ENCODE measurements around the gene FBXO34.
"Not testable (repeated sequence)": the region's sequence is repeated elsewhere in the genome, so short reads cannot be mapped to it uniquely, and the experiment has no call there.

FBXO34 gene

DNA sequence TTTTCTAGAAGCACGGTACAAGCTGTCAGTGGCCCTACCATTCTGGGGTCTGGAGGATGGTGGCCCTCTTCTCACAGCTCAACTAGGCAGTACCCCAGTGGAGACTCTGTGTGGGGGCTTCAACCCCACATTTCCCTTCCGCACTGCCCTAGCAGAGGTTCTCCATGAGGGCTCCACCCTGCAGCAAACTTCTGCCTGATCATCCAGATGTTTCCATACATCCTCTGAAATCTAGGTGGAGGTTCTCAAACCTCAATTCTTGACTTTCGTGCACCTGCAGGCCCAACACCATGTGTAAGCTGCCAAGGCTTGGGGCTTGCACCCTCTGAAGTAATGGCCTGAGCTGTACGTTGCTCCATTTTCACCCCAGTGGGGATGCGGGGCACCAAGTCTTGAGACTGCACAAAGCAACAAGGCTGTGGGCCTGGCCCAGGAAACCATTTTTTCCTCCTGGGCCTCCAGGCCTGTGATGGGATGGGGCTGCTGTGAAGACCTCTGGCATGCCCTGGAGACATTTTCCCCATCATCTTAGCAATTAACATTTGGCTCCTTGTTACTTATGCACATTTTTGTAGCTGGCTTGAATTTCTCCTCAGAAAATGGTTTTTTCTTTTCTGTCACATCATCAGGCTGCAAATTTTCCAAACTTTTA is 41.3 kb downstream of the FBXO34 start:
- DNase-seq: not testable (repeated sequence)

DNA sequence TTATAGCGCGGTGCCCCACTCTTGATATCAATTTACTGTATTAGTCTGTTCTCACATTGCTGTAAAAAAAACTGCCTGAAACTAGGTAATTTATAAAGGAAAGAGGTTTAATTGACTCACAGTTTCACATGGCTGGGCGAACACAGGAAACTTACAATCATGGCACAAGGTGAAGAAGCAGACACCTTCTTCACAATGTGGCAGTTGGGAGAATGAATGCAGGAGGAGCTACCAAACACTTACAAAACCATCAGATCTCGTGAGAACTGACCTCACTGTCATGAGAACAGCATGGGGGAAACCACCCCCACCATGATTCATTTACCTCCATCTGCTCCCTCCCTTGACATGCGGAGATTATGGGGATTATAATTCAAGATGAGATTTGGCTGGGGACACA is 42.3 kb downstream of the FBXO34 start:
- DNase-seq: no peak

DNA sequence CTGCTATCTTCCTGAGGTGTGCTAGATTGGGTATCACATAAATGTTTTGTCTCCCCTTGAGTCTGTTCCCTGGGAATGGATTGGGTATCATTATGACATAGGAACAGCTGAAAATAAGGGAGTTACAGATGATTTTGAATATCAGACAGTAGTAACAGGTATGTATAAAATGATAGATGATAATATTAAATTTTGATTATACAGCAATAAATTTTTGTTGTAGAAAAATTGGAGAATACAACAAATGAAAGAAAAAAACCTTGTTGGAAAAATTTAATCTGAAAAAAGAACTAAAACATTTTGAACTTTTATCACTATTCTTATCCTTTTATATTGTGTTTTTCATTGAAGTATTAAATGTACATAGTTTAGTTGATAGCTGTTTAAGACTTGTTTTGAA is 43.2 kb downstream of the FBXO34 start:
- no peak for DNase-seq

DNA sequence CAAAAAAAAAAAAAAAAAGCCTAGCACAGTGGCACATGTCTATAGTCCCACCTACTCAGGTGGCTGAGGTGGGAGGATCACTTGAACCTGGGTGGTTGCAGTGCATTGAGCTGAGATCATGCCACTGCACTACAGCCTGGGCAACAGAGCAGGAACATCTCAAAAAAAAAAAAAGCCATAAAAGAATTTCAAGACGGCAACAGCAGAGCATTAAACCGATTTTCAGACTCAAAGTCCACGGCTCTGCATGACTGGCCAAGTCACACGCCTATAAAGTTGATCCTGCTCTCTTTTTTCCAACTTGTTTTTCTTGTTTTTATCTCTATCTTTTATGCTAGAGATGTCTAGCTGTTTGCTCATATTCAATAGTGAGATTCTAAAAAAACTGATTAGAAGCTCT is 45.3 kb downstream of the FBXO34 start:
- DNase-seq: no peak

DNA sequence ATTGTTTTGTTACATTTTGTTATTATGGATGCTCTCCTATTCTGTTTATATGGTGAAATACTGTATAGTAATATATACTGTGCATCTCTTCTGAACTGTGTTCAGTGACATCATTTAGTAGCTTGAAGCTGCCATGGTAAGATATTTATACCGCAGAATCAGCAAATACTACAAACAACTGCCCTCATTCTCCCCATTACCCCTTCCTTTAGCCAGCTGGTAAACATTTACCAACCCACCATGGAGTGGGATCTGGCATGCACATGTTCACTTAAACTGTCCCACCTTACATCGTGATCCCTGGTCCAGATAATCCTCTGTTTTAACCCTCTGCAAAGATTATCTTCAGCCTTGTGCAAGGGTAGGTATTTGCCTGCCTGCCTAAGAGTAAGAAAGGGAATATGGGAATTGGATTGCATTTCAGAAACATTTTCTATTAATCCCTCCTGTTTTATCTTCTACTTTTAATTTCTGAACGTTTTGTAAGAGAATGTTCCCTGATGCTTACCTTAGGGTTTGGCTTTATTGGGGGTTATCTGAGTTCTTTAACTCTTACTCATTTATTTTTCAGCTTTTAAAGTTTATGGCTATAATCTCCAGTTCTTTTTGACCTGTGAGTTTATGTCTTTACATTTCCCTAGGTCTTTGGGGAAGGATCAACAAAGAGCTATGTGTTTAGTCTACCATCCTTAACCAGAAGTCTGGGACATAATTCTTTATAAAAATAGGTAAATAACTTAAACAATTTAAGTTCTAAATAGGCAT is 46.5 kb downstream of the FBXO34 start:
- no peak for DNase-seq

DNA sequence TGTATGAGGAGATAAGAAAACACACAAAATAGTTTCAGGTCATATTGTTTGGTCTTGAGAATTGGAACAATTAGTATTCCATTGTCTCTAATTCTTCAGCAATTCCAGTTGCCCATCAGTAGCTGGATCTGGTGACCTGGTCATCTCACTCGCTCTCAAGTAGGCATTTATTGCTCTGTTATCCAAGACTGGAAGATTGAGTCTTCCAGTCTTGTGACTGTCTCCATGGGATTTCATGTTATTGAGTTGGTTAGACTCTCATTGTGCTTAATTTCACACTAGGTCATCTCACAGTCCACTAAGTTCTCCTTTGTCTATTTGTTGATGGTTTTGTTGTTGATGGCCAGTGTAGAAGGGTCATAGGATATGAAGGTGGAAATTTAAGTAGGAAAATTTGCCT is 47.5 kb downstream of the FBXO34 start:
- DNase-seq: no peak

DNA sequence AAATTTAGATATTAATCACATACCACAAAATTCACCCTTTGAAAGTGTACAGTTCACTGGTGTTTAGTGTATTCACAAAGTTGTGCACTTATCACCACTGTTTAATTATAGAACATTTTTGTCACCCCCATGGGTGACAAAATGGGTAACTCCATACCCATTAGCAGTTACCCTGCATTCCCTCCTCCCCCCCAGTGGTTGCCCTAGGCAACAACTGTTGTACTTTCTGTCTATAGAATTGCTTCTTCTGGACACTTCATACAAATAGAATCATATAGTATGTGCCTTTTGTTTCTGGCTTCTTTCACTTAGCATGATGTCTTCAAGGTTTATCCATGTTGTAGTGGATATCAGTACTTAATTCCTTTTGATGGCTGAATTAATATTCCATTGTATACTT is 52.7 kb downstream of the FBXO34 start:
- no peak for DNase-seq

DNA sequence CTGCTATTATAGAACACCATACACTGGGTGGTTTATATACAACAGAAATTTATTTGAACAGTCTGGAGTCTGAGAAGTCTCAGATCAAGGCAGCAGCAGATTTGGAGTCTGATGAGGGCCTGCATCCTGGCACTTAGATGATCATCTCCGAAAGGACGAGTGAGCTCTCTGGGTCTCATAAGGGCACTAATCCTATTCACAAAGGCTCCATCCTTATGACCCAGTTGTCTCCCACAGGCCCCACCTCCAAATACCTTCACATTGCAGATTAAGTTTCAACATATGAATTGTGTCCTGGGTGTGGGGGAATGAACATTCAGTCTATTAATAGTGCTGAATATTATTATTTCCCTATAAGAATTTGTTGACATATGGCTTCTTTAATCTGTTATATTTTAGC is 53.6 kb downstream of the FBXO34 start:
- DNase-seq: no peak

DNA sequence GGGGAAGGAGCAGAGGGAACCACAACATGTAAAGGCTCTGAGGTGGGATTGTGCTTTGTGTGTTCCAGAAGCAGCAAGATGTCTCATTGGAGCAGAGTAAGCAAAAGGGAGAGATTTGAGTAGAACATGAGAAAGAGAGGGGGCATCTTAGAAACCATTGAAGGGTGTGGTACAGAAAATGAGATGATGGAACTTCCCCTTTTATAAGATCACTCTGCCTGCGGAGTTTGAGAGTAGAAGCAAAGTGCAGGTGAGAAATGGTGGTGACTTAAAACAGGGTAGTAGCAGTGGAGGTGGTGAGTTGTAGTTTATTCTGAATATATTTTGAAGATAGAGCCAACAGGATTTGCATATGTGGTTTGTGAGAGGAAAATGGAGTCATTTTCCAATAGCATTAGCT is 56.0 kb downstream of the FBXO34 start:
- no peak for DNase-seq

DNA sequence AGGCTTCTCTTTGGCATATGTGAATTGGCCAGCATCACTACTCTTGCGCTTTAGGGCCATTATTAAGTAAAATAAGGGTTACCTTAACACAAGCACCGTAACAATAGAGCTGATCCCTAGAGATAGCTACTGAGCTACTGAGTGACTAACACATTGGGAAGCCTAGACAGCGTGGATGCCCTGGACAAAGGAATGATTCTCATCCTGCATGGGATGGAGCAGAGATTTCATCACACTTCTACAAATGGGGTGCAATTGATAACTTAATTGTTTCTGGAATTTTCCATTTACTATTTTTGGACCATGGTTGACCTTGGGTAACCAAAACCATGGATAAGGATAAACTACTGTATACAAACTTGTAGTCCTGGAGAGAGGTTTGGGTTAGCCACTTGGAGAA is 57.1 kb downstream of the FBXO34 start:
- DNase-seq: no peak

DNA sequence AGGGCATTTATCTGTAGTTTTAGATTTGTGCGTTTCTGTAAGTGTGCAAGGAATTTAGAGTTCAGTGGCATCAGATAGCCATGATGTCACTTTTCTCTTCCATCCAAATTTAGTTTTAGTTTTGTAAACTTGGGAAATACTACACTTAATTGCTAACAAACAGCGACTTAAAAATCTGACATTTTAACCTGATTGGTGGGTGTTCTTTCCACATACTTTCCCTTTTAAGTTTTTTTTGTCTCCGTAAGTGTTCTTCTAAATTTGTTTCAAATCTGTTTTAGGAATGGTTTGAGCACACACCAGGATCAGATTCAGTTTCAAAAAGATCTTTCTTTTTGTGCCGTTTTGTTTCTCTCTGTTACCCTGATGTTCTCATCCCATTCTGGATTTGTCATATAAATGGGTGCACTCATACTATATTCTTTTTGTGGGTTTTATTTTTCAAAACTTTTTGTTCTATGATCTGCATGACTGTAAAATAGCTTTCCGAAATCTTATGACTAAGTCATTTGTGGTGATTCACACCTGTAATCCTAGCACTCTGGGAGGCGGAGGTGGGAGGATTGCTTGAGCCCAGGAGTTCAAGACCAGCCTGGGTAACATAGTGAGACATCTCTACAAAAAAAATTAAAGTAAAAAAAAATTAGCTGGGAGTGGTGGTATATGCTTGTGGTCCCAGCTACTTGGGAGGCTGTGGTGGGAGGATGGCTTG is 58.9 kb downstream of the FBXO34 start:
- DNase-seq: no peak

DNA sequence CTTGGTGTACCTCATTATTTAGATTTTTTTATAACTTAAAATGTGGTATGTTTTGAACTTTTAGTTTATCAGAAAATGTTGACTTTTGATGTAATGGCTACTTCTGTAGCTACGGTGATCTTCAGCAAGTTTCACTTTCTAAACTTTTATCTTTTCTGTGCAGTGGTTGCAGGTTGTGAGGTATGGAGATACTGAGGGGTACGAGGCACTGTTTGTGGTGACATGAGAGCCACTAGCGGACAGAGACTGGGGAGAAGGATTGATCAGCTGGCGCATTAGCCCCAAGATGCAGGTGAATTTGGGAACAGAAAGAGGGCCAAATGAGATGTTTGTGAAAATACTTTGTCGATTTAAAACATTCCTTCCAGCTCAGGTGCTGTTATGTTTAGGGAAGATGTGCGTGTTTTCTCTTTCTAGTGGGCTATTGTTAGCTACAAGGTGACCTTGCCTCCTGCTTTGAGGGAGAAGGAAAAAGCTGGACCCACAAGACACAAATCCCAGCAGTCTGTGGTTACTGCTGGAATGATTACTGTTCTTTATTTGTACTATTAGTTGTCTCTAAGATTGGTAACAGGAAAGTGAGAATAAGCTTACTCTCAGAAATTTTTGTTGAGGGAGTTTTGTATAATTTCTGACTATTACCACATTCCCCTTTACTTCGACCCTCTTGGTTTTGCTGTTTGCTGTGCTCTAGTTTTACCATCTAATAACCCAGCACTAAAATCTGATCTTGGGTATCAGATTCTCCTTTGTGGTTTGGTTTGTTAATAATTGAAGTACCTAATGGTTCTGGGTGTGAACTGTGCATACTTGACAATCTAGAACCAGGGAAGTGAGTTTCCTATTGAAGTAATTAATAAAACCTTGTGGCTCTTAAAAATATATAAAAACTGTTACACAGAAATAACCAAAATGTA is 61.7 kb downstream of the FBXO34 start:
- DNase-seq: no peak

DNA sequence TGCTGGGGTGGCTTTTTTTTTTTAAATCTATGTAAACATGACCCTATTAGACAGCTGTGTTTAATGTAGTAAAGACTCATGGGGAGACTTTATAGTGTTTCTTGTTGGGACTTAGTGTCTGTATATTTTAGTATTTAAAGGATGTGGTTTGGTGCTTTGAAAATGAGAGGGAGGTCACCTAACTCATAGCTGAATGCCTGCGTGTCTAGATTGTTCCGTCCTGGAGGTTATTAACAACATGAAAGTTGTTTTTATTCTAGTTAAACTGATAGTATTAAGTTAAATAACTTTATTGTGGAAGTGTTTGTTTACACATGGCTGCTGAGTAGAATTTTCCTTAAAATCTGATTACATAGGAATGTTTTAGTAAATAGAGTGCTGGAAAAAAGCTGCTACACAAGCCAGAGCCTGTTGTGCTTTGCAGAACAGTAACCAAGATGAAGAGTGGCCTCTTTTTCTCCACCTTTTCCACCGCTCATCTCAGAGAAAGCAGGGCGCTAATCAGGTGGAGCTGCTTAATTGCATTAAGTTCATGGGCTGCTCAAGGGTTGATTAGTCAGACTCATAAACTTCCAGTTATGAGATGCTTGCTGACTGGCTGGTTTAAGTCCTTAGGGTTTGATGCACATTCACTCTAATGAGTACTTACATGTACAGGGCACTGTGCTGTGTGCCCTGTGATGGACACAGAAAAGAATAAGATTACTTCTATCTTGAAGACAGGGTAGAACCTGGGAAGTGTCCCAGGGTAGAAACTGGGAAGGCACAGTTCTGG is 62.7 kb downstream of the FBXO34 start:
- DNase-seq: no peak

DNA sequence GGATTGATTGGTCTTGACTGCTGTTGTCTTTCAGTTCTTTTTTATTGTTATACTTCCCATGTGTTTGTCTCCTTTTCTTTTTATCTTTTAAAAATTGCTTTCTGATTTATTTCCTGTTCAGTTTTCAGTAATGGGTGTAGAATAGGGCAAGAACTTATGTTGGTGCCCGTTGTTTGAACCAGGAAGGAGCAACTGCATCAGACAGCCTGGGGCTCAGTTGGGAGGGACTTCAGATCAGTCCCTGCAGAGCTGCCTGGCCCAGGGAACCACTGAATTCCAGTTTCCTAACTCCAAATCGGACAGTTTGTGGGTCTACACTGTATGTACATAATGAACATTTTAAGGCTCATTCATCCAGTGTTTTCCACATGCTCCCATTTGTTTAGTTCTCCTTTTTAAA is 64.9 kb downstream of the FBXO34 start:
- no peak for DNase-seq

DNA sequence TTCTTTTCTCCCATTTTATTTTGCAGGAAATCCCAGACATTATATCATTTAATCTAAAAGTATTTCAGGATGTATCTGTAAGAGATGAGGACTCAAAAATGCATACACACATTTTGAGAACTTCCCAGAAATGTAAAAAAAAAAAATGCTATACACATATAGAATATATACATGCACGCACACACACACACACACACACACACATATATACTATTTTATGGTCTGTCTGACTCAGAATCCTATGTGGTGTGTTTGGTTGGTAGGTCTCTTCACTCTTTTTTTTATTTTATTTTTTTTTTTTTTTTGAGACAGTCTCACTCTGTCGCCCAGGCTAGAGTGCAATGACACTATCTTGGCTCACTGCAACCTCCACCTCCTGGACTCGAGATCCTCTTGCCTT is 65.5 kb downstream of the FBXO34 start:
- DNase-seq: no peak

DNA sequence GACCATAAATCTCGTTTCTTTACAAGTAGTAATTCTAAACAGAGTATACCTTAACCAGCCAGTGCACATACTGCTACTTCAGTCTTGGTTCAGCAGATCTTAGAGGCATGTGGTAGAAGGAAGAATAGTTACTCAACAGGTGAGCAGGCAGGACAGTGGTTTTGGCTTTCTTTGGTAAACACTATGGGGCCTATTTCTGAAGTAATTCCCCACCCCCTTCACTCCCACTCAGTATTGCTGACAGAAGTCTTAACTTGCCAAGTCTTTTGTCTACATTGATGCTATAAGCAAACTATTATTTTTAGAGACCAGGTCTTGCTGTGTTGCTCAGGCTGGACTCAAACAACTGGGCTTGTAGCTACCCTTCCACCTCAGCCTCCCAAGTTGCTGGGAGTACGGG is 68.5 kb downstream of the FBXO34 start:
- DNase-seq: no peak

DNA sequence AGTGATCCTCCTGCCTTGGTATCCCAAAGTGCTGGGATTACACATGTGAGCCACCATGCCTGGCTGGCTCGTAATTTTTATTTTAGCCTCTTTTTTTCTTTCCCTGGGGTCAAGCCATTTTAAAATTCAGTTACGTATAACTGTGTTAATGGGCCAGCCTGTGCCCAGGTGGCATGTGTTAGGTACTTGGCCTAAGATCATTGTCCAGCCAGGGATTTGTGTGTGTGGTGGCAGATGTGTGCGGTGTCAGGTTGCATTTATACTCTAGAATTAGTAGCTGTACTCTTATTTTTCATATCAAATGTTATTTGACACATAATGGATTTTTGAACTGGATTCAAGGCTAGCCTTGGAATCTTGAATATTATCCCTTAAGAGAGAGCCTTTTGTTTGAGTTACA is 69.3 kb downstream of the FBXO34 start:
- DNase-seq: no peak

DNA sequence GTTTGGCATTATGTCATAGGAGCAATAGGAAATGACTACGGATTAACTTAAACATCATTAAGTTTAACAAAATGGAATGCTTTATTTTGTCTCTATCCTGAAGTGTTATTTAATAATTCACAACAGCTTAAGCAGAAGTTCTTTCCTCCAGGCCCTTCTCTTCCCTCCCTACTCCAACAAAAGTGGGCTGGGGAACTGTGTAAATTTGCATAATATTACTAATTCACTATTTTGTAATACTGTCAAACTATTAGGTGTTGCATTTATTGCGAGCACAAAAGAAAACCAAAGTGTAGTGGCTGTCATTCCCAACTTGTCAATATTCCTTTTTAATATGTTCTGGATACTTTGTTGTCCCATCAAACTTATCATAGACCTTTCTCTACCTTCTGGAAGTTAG is 70.6 kb downstream of the FBXO34 start:
- no peak for DNase-seq

DNA sequence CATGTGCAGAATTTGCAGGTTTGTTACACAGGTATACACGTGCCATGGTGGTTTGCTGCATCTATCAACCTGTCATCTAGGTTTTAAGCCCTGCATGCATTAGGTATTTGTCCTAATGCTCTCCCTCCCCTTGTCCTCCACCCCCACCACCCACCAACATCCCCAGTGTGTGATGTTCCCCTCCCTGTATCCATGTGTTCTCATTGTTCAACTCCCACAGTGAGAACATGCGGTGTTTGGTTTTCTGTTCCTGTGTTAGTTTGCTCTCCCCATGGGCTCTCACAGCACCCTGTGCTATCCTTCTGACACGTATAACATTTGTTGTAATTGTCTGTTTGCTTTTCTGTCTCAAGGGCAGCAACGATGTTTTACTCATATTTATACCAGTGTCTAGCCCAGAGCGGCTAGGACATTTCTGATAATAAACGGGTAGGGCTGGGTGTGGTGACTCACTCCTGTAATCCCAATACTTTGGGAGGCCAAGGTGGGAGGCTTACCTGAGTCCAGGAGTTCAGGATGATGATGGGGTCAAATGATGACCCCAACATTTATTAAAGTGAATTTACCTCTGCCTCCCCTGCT is 73.5 kb downstream of the FBXO34 start:
- not testable (repeated sequence) for DNase-seq

DNA sequence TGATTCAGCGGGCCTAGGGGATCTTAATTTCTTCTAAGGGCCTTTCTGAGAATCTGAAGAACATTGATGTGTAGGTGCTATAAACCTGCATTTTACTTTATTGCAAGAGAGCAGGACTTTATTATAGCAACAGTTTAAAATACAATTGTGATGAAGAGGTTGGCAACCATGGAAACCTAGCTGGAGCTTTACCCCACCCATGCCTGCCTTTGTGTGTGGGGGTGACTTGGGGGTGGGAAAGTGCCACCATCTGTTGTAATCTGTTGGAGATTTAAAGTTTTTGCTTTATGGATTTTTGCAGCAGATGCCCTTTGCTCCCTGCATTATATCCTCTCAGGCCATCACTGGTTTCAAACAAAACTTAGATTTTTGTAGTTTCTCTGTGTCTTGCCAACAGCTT is 75.8 kb downstream of the FBXO34 start:
- no peak for DNase-seq

DNA sequence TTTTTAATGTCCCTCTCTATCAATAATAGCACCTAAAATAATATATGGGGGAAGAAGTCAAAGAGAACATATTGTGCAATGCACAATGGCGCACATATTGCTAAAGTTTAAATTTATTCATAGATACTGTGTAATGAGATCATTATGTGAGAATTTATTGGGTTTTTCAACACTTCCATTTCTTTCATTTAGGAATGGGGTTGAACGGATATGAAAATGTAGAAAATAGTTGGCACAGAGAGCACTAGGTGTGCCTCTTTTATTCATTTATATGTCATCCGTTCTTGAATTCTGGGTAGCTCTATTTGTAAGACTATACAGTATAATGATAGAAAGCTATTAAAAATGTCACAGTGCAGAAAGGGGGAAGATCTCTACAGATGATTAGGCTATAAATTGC is 76.5 kb downstream of the FBXO34 start:
- no peak for DNase-seq
